HG02973 (cell line): ENCODE data around the gene OBP2B.
"Not testable (repeated sequence)": the region's sequence is repeated elsewhere in the genome, so short reads cannot be mapped to it uniquely, and the experiment has no call there.

Experiments
- ATAC-seq: cut with Tn5 transposase; IDR thresholded peaks from one replicate; pipeline ENCODE4 v1.9.1; 2021; ENCODE audit warnings: moderate library complexity; ENCODE audit not compliant: unreplicated experiment

The OBP2B gene, protein sequence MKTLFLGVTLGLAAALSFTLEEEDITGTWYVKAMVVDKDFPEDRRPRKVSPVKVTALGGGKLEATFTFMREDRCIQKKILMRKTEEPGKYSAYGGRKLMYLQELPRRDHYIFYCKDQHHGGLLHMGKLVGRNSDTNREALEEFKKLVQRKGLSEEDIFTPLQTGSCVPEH

GRCh38 chr9:133208880-133209300 lies at the start of gene OBP2B:
OBP2B (minus strand) TSS chr9:133209250; CDS start chr9:133209199, 51 bp downstream.
- not testable (repeated sequence) for ATAC-seq

DNA sequence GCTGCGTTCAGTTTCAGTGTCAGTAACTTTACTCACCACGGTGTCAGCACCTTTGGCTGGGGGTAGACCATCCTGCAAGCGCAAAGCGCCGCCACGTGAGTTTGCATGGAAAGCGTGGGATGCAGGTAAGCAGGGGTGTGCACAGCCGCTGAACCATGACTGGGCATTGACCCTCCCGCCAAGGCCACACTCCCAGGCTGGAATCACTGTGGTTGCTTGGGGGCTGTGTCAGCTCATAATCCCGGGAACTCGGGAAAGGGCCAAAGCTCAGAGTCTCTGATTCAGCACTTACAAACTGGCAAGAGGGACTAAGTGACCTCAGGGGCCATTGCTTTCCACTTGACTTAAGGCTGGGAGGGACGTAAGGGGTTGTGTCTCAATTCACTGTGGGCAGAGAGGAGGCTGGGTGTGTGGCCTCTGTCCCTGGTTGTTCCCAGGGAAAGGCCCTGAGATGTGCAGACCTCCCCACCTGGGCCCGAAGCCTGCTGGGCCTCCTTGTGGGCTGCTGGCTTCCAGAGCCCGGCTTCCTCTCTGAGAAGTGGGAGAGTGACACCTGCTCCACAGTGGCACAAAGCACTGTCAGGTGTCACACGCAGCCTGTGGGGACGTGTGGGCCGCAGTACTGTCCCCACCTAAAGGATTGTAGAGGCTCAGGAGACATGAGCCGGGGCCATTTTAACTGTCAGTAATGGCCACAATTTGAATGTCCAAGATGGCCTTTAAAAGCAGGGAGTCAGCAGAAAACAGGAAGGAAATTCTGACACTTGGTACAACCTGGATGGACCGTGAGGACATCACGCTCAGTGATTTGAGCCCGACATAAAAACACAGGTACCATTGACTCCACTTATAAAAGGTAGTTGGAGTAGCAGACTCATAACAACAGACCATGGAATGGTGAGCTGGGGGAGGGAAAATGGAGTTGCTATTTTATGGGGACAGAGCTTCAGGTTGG lies 49.3 kb upstream of the OBP2B start:
- no peak for ATAC-seq

DNA sequence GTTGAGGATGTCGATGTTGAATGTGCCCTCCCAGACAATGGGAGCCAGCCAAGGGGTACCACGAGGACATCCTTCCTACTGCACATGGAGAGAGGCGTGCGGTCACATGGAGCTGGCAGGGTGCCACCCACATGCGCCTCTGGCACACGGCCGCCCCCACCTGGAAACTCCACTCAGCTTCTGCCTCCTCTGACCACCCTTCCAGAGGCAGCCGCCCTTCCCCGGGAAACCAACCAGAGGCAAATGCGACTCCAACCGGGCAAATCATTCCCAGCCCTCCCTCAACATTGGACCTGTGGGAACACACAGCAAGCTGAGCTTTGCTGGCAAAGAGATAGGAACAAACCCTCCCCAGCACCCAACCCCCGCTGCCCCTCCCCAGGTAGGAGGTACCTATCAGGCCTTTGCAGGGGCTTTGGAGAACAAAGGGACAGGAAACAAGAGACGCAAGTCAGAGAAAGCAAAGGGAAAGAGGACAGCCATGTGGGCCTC lies 48.5 kb upstream of the OBP2B start:
- no peak for ATAC-seq

DNA sequence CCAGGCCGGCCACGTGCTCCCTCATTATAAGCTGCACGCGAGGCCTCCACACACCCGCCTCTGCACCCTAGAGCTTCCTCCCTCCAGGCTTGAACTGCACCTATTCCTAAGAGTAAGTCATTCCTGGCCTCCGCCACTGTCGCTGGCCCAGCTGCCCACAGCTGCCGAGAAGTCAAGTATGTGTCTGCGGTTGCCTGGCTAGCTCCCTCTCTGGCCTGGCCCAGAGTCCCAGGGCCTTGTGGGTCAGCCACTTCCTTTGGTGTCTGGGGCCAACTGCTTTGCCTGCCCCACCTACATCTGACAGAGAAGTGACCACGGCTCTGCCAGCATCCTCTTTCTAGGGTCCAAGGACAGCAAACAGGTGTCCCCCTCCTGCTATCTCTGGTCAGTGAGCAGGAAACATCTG lies 47.6 kb upstream of the OBP2B start:
- ATAC-seq: no peak

- ATAC-seq: no peak
Measured at GRCh38 chr9:133256136-133256461, 47.0 kb upstream of the OBP2B start.

- no peak for ATAC-seq
Measured at GRCh38 chr9:133255371-133256135, 46.5 kb upstream of the OBP2B start.

- ATAC-seq: no peak
Measured at GRCh38 chr9:133254471-133254870, 45.4 kb upstream of the OBP2B start.

DNA sequence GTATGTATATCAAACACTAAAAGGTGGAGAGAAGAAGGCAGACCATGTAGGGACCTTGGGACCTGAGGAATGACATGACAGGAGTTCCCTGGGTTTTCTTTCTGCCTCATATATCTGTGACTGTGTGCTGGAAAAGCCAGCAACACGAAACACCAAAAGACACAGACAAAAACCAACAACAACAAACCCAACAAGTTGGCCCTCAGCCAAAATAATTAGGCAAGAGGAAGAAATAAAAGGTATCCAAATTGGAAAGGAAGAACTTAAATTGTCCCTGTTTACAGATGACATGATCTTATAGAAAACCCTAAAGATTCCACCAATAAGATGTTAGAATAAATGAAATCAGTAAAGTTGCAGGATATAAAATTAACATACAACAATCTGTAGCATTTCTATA lies 44.2 kb upstream of the OBP2B start:
- no peak for ATAC-seq

DNA sequence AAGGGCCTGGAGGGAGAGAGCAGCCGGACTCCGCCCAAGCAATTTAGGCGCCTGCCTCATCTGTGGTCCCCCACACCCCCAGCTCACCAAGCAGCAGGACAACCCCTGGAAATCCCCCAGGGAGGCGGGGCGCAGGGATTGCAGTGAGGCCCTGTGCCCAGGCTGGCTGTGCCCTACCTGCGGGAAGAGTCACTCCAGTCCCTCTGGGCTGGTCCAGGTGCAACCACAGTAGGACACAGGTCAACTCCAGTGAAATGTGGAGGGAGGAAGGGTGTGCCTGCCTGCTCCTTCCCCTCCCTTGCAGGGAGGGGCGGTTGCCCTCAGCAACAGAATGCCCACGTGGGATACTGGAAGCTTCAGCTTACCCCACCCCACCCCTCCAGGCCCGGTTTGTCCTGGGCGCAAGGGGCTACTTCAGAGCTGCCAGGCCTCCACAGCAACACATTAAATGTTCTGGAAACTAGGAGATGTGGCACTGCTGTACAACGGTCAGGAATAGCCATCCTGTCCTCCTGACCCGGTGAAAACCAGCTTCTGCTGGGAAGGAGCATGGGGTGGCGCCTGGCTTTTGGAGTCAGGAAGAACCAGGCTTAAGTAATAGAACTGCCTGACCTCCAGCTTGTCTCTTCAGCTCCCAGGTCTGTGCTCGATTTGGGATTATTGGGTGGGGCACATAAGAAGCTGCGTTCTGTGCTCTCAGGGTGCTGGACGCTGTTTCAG lies 43.4 kb upstream of the OBP2B start:
- ATAC-seq: no peak

- no peak for ATAC-seq
Measured at GRCh38 chr9:133251773-133252172, 42.7 kb upstream of the OBP2B start.

DNA sequence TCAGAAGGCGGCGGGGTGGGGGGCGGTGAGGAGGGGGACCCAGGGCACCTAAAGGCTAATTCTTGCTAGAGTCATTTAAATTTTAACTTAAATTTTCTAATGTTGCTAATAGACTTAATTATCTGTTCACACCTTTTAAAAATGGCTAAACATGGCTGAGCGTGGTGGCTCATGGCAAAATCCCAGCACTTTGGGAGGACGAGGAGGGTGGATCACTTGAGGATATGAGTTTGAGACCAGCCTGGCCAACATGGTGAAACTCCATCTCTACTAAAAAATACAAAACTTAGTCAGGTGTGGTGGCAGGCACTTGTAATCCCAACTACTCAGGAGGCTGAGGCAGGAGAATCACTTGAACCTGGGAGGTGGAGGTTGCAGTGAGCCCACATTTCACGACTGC lies 42.2 kb upstream of the OBP2B start:
- ATAC-seq: not testable (repeated sequence)

GRCh38 chr9:133250741-133251170 lies 41.7 kb upstream of the OBP2B start:
- no peak for ATAC-seq

DNA sequence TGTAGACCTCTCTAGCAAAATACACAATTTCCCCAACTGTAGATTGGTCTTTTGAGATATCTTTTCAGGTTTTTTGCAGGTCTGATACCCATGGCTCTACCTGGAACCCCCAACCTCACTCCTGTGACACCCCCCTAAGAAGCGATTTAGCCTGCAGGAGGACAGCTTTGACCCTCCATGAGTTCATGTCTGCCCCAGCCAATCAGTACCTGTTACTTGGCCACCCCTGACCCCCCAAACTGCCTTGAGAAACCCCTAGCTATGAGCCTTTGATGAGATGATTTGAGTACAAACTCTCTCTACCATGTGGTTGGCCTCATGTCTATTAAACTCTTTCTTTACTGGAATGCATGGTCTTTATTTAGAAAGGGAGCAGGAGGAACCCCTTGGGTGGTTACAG lies 40.3 kb upstream of the OBP2B start:
- ATAC-seq: no peak

- ATAC-seq: no peak
Measured at GRCh38 chr9:133248726-133249295, 39.8 kb upstream of the OBP2B start.

DNA sequence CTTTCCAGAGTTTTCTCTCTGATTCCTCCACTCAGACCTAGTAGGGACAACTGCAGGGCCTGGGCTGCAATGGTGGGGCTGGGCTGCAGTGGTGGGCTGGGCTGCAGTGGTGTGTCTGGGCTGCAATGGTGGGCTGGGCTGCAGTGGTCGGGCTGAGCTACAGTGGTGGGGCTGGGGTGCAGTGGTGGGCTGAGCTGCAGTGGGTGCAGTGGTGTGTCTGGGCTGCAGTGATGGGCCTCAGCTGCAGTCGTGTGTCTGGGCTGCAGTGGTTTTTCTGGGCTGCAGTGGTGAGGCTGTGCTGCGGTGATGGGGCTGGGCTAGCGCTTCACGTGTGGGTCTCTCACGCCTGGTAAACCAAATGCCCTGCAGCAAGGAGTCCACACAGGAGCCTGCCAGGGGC lies 38.6 kb upstream of the OBP2B start:
- ATAC-seq: no peak

DNA sequence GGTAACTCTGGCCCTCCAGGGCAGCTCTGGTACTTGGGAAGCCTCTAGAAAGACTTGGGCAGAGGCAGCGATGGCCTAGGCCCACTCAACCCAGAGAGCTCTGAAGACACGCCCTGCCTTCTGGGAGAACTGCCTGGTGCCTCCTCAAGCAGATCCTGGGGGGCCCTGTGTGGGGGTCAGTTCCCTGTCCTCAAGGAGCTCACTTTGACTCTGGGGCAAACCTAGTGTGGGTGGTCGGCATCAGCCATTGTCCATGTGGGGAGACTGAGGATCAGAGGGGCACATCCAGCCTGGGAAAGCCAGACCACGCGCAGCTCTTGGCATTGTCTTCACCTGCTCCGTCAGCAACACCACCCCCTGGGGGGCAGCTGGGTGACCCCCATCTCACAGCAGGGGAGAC lies 37.9 kb upstream of the OBP2B start:
- ATAC-seq: no peak

GRCh38 chr9:133246562-133246961 lies 37.5 kb upstream of the OBP2B start:
- no peak for ATAC-seq

DNA sequence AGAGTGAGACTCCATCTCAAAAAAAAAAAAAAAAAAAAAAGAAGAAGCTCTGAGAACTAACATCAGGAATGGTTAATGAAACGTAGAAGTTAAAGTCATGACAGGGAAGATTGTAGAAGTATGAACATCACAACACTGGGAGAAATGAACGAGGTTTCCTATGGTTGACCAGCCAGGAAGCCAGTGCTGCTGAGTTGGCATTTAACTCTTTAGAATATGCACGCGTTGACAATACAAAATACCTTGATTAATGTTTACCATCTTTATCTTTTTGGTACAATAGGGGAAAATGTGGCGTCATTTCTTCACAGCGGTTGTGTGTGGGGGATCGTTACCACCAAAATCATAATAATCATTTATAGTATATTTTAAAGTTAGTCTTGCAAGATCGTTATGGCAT lies 33.9 kb upstream of the OBP2B start:
- no peak for ATAC-seq

DNA sequence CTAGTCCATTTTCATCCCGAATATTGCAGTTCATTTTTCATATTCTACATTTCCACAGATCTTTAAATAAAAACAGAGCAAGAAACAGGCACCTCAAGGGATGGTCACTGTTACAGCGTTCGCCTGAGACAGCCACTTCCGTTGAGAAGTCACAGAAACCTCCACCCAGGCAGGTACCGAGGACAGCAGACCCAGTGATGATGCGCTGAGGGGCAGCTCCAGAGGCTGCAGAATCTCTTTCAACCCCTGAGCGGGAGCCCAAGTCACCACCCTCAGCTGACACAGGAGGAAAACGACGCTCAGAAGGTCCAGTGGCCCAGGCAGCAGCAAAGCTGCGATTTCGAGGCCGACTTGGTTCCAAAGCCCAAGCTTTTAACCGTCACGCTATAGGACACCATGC lies 33.2 kb upstream of the OBP2B start:
- ATAC-seq: no peak

DNA sequence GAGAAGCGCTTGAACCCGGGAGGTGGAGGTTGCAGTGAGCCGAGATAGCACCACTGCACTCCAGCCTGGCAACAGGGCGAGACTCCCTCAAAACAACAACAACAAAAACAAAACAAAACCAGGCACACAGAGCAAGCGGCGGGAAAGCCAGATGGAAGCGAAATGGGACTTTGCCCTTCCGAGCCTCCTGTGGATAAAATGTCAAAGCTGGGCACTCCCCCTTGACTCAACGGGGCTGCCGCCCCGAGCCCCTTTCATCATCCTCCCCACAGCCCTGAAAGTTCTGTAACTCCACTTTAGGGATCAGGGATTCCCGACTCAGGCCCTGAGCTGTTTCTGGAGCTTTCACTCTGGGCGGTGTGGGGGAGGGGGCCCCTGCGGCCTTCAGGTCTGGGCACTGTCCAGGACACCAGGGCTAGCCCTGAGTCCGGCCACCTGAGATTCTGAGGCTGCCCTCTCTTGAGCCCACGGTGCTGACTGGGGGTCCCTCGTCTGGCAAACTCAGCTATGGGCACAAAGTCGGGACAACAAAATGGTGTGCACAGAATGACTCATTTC lies 30.6 kb upstream of the OBP2B start:
- ATAC-seq: no peak
